Heart left ventricle (tissue), 16 donors: ENCODE measurements around the gene CPA1. TPM values are rescaled to one million over a fixed set of nuclear protein-coding genes. Genes with fewer than 3 reads are reported as not detected.

Source experiments
- ATAC-seq, 4 donors: fragments of 200-7000 bp; cut with Tn5 transposase; one replicate each; pipeline ENCODE4 v1.9.1; 2020 to 2022; ENCODE audit warnings: moderate library complexity in 4 of 4, mild to moderate bottlenecking in 3 of 4, moderate number of reproducible peaks in 1 of 4
- DNase-seq, 5 donors: peaks; one replicate each; pipeline ENCODE4 v3.0.0-alpha.2; 2020
- H3K27ac ChIP-seq, 12 donors: fragments of 200-600 bp; sonication (generic) in 4 of 12; one replicate each; pipeline versions ENCODE4 v1.5.0 to v1.8.0; 2016 to 2022; ENCODE audit warnings: mild to moderate bottlenecking in 2 of 12
- H3K27me3 ChIP-seq, 9 donors: fragments of 200-600 bp; sonication (generic) in 2 of 9; one replicate each; pipeline versions ENCODE4 v1.5.1 to v1.8.0; 2016 to 2022; ENCODE audit warnings: mild to moderate bottlenecking in 3 of 9
- H3K36me3 ChIP-seq, 9 donors: fragments of 200-600 bp; sonication (generic) in 2 of 9; one replicate each; pipeline versions ENCODE4 v1.5.0 to v1.8.0; 2018 to 2022; ENCODE audit warnings: mild to moderate bottlenecking in 2 of 9
- H3K4me1 ChIP-seq, 12 donors: fragments of 200-600 bp; sonication (generic) in 4 of 12; one replicate each; pipeline versions ENCODE4 v1.5.0 to v1.8.0; 2016 to 2022; ENCODE audit warnings: mild to moderate bottlenecking in 3 of 12
- H3K4me3 ChIP-seq, 12 donors: fragments of 200-600 bp; sonication (generic) in 4 of 12; one replicate each; pipeline versions ENCODE4 v1.5.0 to v1.8.0; 2017 to 2022; ENCODE audit warnings: mild to moderate bottlenecking in 9 of 12, moderate library complexity in 4 of 12
- H3K9me3 ChIP-seq, 12 donors: fragments of 200-600 bp; sonication (generic) in 4 of 12; one replicate each; pipeline versions ENCODE4 v1.5.0 to v1.8.0; 2016 to 2022; ENCODE audit warnings: mild to moderate bottlenecking in 1 of 12
- CTCF ChIP-seq, 12 donors: fragments of 200-600 bp; sonication (generic) in 4 of 12; IDR thresholded peaks; one replicate each; pipeline versions ENCODE4 v1.5.0 to v1.8.0; 2018 to 2022; ENCODE audit warnings: antibody characterized with exemption in 12 of 12, mild to moderate bottlenecking in 5 of 12
- POLR2A ChIP-seq, 2 donors: fragments of 450-650 bp; IDR thresholded peaks; one replicate each; pipeline ENCODE4 v1.6.1; 2017; ENCODE audit warnings: antibody characterized with exemption in 2 of 2, mild to moderate bottlenecking in 2 of 2, moderate library complexity in 2 of 2
- WGBS, 4 donors: extraction: QIAGEN DNeasy Blood & Tissue Kit in 2 of 4; methylation state at CpG; one replicate each; pipeline versions ENCODE4 v1.1.5 to v1.1.7; 2013 to 2018; 5-methylcytosine and 5-hydroxymethylcytosine counted together
- intact Hi-C, 10 donors: fragments of 100-400 bp; cut with DNase I; formaldehyde crosslinking; loops; one replicate each; pipeline versions ENCODE4 v1.11.1 to v1.14.2; 2022
- polyA plus RNA-seq, 2 donors: library from polyadenylated mRNA; stranded (reverse); fragments of 200-250 nt; gene quantifications; one replicate each; pipeline ENCODE4 v1.2.3, GENCODE V29; 2013
- total RNA-seq, 9 donors: library from RNA; depleted of rRNA in 2 of 9; stranded (reverse); fragments of >200 nt in 2 of 9; fragmentation: NEBNext Ultra II Directional in 3 of 9; extraction: Animal tissue kit (Norgen Biotek cat#: 25700) in 3 of 9; gene quantifications; one replicate each; pipeline versions ENCODE4 v1.1.0 to v1.2.4, GENCODE V29; 2016 to 2023
- donor health status: ischemic (EF 13 %, LVEDD 7.1; RV severe dilation, severe dysfunction).
- donor health status: healthy with polysubstance abuse.
- donor health status: DM: no; HTN: yes; CAD: no.
- donor health status: DM: no; HTN: no; CAD: no.
- donor health status: ischemic (EF 25% LVEDD 6.9; RV normal size, moderate dysfunction).
- donor health status: ischemic (EF 25% LVEDD 5.7; RV mildly dilated, moderate dysfunction).
- donor health status: healthy.
- donor health status: DM: yes; HTN: yes; CAD: no.
- donor health status: ischemic (EF 35%, LVEDD 5.7; RV mildly dilated, moderate dysfunction).
- donor health status: nonischemic (EF 11% LVEDD 7.7; RV severe dilation, severe dysfunction).
- donor health status: DM: yes; HTN: yes; CAD: no.
- donor health status: PGD.
- donor health status: ischemic (EF 29% LVEDD 5.4; RV normal size, mild dysfunction).
- donor health status: nonischemic (EF 23%, LVEDD 6.1; RV moderate dilation, normal function).

The CPA1 gene
- total and polyA plus RNA-seq, 11 donors, result 0.29 to 3.8 (median 3.0) TPM; not detected in 5

- H3K4me3 ChIP-seq, result no peak overlapping the region
- H3K36me3 ChIP-seq, result peaks cover 0 to 9% (median 0%) of the 10 kb centered on the region in 9 donors
- TF ChIP-seq CTCF (IDR thresholded peaks at IDR 0.05) (no peak), POLR2A (IDR thresholded peaks at IDR 0.05) (no peak)
- no peak overlapping the region for H3K27ac ChIP-seq
- DNase-seq (no peak), ATAC-seq (no peak)
- H3K4me1 ChIP-seq, result peaks cover 0 to 14% (median 6%) of the 10 kb centered on the region in 12 donors
- WGBS, 4 donors, result 75 to 86% (median 82%) methylated on average over 10 of the region's 10 CpGs
- intact Hi-C loops, result no loop called here
- H3K9me3 ChIP-seq, result peaks cover 0 to under 1% (median 0%) of the 10 kb centered on the region in 12 donors
- no peaks in the 10 kb centered on the region for H3K27me3 ChIP-seq
Observed at GRCh38 chr7:130393841-130394411, 13.6 kb downstream of the CPA1 start.

- ATAC-seq (no peak), DNase-seq (no peak)
- no peaks in the 10 kb centered on the region for H3K27me3 ChIP-seq
- H3K4me1 ChIP-seq, result peaks cover 0 to 14% (median 6%) of the 10 kb centered on the region in 12 donors
- H3K27ac ChIP-seq, result no peak overlapping the region
- 82 to 90% (median 87%) methylated on average over 7 of the region's 7 CpGs for WGBS, 4 donors
- H3K4me3 ChIP-seq, result no peak overlapping the region
- H3K36me3 ChIP-seq, result peaks cover 0 to 14% (median 0%) of the 10 kb centered on the region in 9 donors
- H3K9me3 ChIP-seq, result no peaks in the 10 kb centered on the region
- intact Hi-C loops, result no loop called here
- TF ChIP-seq CTCF (IDR thresholded peaks at IDR 0.05) (no peak), POLR2A (IDR thresholded peaks at IDR 0.05) (no peak)
Observed at GRCh38 chr7:130394421-130395195, 14.3 kb downstream of the CPA1 start.

- Histone ChIP-seq H3K36me3 (peaks cover 0 to 16% (median 0%) of the 10 kb centered on the region in 9 donors), H3K27ac (no peak overlapping the region), H3K4me3 (no peak overlapping the region), H3K4me1 (peaks cover 0 to 16% (median 8%) of the 10 kb centered on the region in 12 donors), H3K27me3 (no peaks in the 10 kb centered on the region), H3K9me3 (no peaks in the 10 kb centered on the region)
- ATAC-seq (no peak), DNase-seq (no peak)
- TF ChIP-seq CTCF (IDR thresholded peaks at IDR 0.05), result no peak
- no peak for TF ChIP-seq POLR2A (IDR thresholded peaks at IDR 0.05)
- intact Hi-C loops, result no loop called here
- WGBS, 4 donors, result 75 to 82% (median 79%) methylated on average over 5 of the region's 5 CpGs
Observed at GRCh38 chr7:130395421-130395820, 15.1 kb downstream of the CPA1 start.

- H3K36me3 ChIP-seq, result peaks cover 0 to 16% (median 0%) of the 10 kb centered on the region in 9 donors
- 59 to 75% (median 66%) methylated on average over 3 of the region's 3 CpGs for WGBS, 4 donors
- TF ChIP-seq POLR2A (IDR thresholded peaks at IDR 0.05), result no peak
- no peak for TF ChIP-seq CTCF (IDR thresholded peaks at IDR 0.05)
- ATAC-seq, result no peak
- no peak for DNase-seq
- no peak overlapping the region for H3K4me3 ChIP-seq
- no peaks in the 10 kb centered on the region for H3K9me3 ChIP-seq
- H3K27ac ChIP-seq, result no peak overlapping the region
- intact Hi-C loops, result no loop called here
- H3K4me1 ChIP-seq, result peaks cover 0 to 23% (median 8%) of the 10 kb centered on the region in 12 donors
- no peaks in the 10 kb centered on the region for H3K27me3 ChIP-seq
Observed at GRCh38 chr7:130396109-130396508, 15.8 kb downstream of the CPA1 start.
